ENCODE measurements around the gene ISX. TPM values are rescaled to one million over a fixed set of nuclear protein-coding genes. Genes with fewer than 3 reads are reported as not detected.

ISX gene
- polyA plus RNA-seq, 1 donor from 2014 or later: not detected

DNA sequence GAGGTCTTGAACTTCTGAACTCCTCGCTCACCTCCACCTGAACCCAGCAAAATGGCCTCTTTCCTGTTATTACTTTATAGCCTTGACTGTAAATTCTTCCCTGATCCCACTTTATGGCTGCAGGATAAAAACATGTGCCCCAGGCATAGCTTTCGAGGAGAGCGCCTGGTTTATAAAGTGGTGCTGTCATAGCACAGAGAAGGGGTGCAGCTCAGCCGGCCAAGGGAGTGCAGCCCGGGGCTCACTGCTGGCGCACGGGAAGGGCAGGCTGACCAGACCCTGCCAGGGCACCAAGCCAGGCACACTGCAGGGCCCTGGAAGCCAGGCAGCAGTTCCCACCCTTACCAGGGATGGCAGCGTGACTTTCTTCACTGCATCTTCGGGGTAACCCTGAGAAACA is 50.9 kb downstream of the ISX start:
- Histone ChIP-seq H3K27ac (ENCODE audit: low read length) (no peak overlapping the region), H3F3A (ENCODE audit: insufficient read depth, low read length, poor library complexity, severe bottlenecking) (no peaks in the 10 kb centered on the region), H3K36me3 (ENCODE audit: insufficient read depth, low read length) (no peaks in the 10 kb centered on the region), H3K9ac (ENCODE audit: low read length) (no peak overlapping the region), H3K27me3 (ENCODE audit: insufficient read depth, low read depth, low read length) (no peaks in the 10 kb centered on the region), H4K20me1 (ENCODE audit: insufficient read depth) (no peaks in the 10 kb centered on the region), H3K9me3 (ENCODE audit: low read length) (no peaks in the 10 kb centered on the region), H2AFZ (ENCODE audit: low read depth, low read length) (no peak overlapping the region), H3K79me2 (replicated peaks; ENCODE audit: insufficient read depth, low read length) (no peaks in the 10 kb centered on the region), H3K4me2 (ENCODE audit: low read length) (no peak overlapping the region), H3K9me2 (ENCODE audit: insufficient read depth, low read length) (no peaks in the 10 kb centered on the region), H3K4me3 (ENCODE audit: low read length) (no peak overlapping the region)
- TF ChIP-seq EZH2 (IDR thresholded peaks at IDR 0.05; ENCODE audit: borderline replicate concordance, insufficient read depth, low read length, poor library complexity, severe bottlenecking): no peak
- no peak for TF ChIP-seq EP300 (conservative IDR thresholded peaks at IDR 0.05; ENCODE audit: poor library complexity, severe bottlenecking)
- TF ChIP-seq TAF1 (IDR thresholded peaks at IDR 0.05; ENCODE audit: low read depth): no peak
- TF ChIP-seq, protein P1, sequence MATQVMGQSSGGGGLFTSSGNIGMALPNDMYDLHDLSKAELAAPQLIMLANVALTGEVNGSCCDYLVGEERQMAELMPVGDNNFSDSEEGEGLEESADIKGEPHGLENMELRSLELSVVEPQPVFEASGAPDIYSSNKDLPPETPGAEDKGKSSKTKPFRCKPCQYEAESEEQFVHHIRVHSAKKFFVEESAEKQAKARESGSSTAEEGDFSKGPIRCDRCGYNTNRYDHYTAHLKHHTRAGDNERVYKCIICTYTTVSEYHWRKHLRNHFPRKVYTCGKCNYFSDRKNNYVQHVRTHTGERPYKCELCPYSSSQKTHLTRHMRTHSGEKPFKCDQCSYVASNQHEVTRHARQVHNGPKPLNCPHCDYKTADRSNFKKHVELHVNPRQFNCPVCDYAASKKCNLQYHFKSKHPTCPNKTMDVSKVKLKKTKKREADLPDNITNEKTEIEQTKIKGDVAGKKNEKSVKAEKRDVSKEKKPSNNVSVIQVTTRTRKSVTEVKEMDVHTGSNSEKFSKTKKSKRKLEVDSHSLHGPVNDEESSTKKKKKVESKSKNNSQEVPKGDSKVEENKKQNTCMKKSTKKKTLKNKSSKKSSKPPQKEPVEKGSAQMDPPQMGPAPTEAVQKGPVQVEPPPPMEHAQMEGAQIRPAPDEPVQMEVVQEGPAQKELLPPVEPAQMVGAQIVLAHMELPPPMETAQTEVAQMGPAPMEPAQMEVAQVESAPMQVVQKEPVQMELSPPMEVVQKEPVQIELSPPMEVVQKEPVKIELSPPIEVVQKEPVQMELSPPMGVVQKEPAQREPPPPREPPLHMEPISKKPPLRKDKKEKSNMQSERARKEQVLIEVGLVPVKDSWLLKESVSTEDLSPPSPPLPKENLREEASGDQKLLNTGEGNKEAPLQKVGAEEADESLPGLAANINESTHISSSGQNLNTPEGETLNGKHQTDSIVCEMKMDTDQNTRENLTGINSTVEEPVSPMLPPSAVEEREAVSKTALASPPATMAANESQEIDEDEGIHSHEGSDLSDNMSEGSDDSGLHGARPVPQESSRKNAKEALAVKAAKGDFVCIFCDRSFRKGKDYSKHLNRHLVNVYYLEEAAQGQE (IDR thresholded peaks at IDR 0.05; ENCODE audit: borderline replicate concordance): no peak
- no peak for TF ChIP-seq SMC3 (conservative IDR thresholded peaks at IDR 0.05; ENCODE audit: poor library complexity)
- TF ChIP-seq, protein P2, sequence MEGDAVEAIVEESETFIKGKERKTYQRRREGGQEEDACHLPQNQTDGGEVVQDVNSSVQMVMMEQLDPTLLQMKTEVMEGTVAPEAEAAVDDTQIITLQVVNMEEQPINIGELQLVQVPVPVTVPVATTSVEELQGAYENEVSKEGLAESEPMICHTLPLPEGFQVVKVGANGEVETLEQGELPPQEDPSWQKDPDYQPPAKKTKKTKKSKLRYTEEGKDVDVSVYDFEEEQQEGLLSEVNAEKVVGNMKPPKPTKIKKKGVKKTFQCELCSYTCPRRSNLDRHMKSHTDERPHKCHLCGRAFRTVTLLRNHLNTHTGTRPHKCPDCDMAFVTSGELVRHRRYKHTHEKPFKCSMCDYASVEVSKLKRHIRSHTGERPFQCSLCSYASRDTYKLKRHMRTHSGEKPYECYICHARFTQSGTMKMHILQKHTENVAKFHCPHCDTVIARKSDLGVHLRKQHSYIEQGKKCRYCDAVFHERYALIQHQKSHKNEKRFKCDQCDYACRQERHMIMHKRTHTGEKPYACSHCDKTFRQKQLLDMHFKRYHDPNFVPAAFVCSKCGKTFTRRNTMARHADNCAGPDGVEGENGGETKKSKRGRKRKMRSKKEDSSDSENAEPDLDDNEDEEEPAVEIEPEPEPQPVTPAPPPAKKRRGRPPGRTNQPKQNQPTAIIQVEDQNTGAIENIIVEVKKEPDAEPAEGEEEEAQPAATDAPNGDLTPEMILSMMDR (IDR thresholded peaks at IDR 0.05; ENCODE audit: poor library complexity, severe bottlenecking): no peak
- TF ChIP-seq MXI1 (conservative IDR thresholded peaks at IDR 0.05; ENCODE audit: poor library complexity, severe bottlenecking): no peak
- TF ChIP-seq POLR2AphosphoS5 (IDR thresholded peaks at IDR 0.05): no peak

DNA sequence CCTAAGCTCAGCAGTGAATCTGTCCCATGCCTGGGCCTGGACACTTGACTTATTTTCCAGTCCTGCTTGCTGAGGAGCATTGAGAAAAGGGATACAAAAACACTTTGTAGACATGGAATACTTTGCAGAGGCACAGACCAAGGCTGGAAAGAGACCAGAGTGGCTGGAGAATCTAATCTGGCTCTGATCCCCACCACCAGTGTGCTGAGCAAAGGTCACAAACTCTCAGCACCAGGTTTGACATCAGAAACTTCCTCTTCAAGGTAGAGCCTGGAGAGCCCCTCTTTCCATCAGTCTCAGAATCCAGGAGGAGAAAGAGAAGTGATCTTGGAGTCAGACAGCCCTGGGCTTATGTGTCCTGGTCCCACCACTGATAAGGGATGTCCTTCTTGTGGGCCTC is 53.5 kb downstream of the ISX start:
- Histone ChIP-seq H3K9me3 (ENCODE audit: low read length) (no peaks in the 10 kb centered on the region), H3K27me3 (ENCODE audit: insufficient read depth, low read depth, low read length) (no peaks in the 10 kb centered on the region), H3K4me2 (ENCODE audit: low read length) (no peak overlapping the region), H3K9me2 (ENCODE audit: insufficient read depth, low read length) (no peaks in the 10 kb centered on the region), H3K27ac (ENCODE audit: low read length) (no peak overlapping the region), H2AFZ (ENCODE audit: low read depth, low read length) (no peak overlapping the region), H3K9ac (ENCODE audit: low read length) (no peak overlapping the region), H3K36me3 (ENCODE audit: insufficient read depth, low read length) (no peaks in the 10 kb centered on the region), H4K20me1 (ENCODE audit: insufficient read depth) (no peaks in the 10 kb centered on the region), H3K79me2 (replicated peaks; ENCODE audit: insufficient read depth, low read length) (no peaks in the 10 kb centered on the region), H3K4me3 (ENCODE audit: low read length) (no peak overlapping the region), H3F3A (ENCODE audit: insufficient read depth, low read length, poor library complexity, severe bottlenecking) (no peaks in the 10 kb centered on the region)
- TF ChIP-seq MXI1 (conservative IDR thresholded peaks at IDR 0.05; ENCODE audit: poor library complexity, severe bottlenecking): no peak
- TF ChIP-seq, protein P2 (IDR thresholded peaks at IDR 0.05; ENCODE audit: poor library complexity, severe bottlenecking): no peak
- no peak for TF ChIP-seq EP300 (conservative IDR thresholded peaks at IDR 0.05; ENCODE audit: poor library complexity, severe bottlenecking)
- TF ChIP-seq, protein P1 (IDR thresholded peaks at IDR 0.05; ENCODE audit: borderline replicate concordance): no peak
- TF ChIP-seq POLR2AphosphoS5 (IDR thresholded peaks at IDR 0.05): no peak
- TF ChIP-seq EZH2 (IDR thresholded peaks at IDR 0.05; ENCODE audit: borderline replicate concordance, insufficient read depth, low read length, poor library complexity, severe bottlenecking): no peak
- no peak for TF ChIP-seq RAD21 (conservative IDR thresholded peaks at IDR 0.05)
- no peak for TF ChIP-seq SMC3 (conservative IDR thresholded peaks at IDR 0.05; ENCODE audit: poor library complexity)
- TF ChIP-seq TAF1 (IDR thresholded peaks at IDR 0.05; ENCODE audit: low read depth): no peak
